Hepatocyte (in vitro differentiated cells): ENCODE data around the gene RSPO4.

Experiments
- CTCF ChIP-seq: fragments of 200-600 bp; sonication (generic); IDR thresholded peaks from 2 replicates; pipeline ENCODE4 v1.5.1; 2016; ENCODE audit warnings: antibody characterized with exemption, mild to moderate bottlenecking; ENCODE audit not compliant: poor library complexity
- EZH2 ChIP-seq: fragments of 200-600 bp; sonication (generic); IDR thresholded peaks from 2 replicates; pipeline ENCODE4 v1.6.1; 2016; ENCODE audit warnings: antibody characterized with exemption, mild to moderate bottlenecking, borderline replicate concordance

GRCh38 chr20:953742-954141, 48.4 kb downstream of the RSPO4 start:
- peak; percentile 8 for TF ChIP-seq CTCF
- no peak for TF ChIP-seq EZH2
